Stomach (tissue), 4 donors: ENCODE results near the gene UBXN1.

Experiments
- CTCF ChIP-seq, 7 experiments: fragments of 450-650 bp in 4 of 7; fragments of 200-600 bp in 3 of 7; sonication (generic) in 3 of 7; IDR thresholded peaks; one replicate each; pipeline ENCODE4 v1.5.1; 2016 to 2019; ENCODE audit warnings: antibody characterized with exemption in 7 of 7, control low read depth in 2 of 7, mild to moderate bottlenecking in 1 of 7
- POLR2A ChIP-seq, 4 donors: fragments of 450-650 bp; IDR thresholded peaks; one replicate each; pipeline ENCODE4 v1.6.1; 2016; ENCODE audit warnings: antibody characterized with exemption in 4 of 4, control low read depth in 2 of 4, mild to moderate bottlenecking in 1 of 4, moderate library complexity in 1 of 4
- POLR2AphosphoS5 ChIP-seq, 3 donors: sonication (generic); formaldehyde crosslinking; IDR thresholded peaks; one replicate each; pipeline ENCODE4 v1.6.1; 2016; ENCODE audit warnings: antibody characterized with exemption in 3 of 3

GRCh38 chr11:62726915-62727164 lies 48.0 kb upstream of the UBXN1 start:
- TF ChIP-seq CTCF (IDR thresholded peaks at IDR 0.05) (no peak), POLR2AphosphoS5 (IDR thresholded peaks at IDR 0.05) (no peak), POLR2A (IDR thresholded peaks at IDR 0.05) (no peak)
